ENCODE results near the gene HIPK4. TPM values are rescaled to one million over a fixed set of nuclear protein-coding genes. Genes with fewer than 3 reads are reported as not detected.
"Not testable (repeated sequence)": the region's sequence is repeated elsewhere in the genome, so short reads cannot be mapped to it uniquely, and the experiment has no call there.

Gene HIPK4
- polyA plus RNA-seq, 2 of the 4 experiments (the other 2 are of a cell fraction) = 0.18 to 0.25 TPM

DNA sequence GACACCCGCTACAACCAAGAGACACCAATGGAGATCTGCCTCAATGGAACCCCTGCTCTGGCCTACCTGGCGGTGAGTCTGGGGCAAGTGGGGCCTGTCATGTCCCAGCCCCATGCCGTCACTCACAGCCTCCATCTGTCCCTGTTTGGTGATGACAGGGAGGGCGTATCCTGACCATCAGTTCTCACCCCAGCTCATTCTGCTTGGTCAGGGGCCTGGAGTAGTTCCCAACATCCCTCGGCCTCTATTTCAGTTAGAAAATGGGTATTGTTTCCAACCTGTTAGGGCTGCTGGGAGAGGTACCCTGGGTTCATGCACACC lies 18.2 kb downstream of the HIPK4 start:
- CTCF ChIA-PET = interaction anchor here (0.6 to 4.4 kb wide), 16 partner anchors 10 to 1643 kb away, joined by 3 to 16 read pairs (median 4); partner anchors contain the start of genes HIPK4 and SERTAD1
- POLR2A ChIA-PET = no interaction called here
- WGBS (ENCODE audit: missing lambda C conversion rate) = 91% methylated on average over 5 of the region's 5 CpGs
- Histone ChIP-seq H3K9me3 (no peaks in the 10 kb centered on the region), H3K4me1 (peaks cover 2% of the 10 kb centered on the region), H3K4me3 (no peak overlapping the region), H3K4me2 (no peak overlapping the region), H3K27ac (no peak overlapping the region)
- no peak for FAIRE-seq
- 0 out of 6 replicates have a peak, but pooled peaks of 1 of the 2 experiments have one; percentile 7 for ATAC-seq
- DNase-seq (ENCODE audit: low read depth in 1 of 2, low spot score in 1 of 2) = no peak
- TF ChIP-seq ZFP36 (IDR thresholded peaks at IDR 0.05; ENCODE audit: borderline replicate concordance, partially characterized antibody) = no peak
- TF ChIP-seq TP53 (CRISPR knock-in tag; IDR thresholded peaks at IDR 0.05) = no peak
- TF ChIP-seq HEYL (CRISPR knock-in tag; IDR thresholded peaks at IDR 0.05) = no peak
- TF ChIP-seq, protein P1, sequence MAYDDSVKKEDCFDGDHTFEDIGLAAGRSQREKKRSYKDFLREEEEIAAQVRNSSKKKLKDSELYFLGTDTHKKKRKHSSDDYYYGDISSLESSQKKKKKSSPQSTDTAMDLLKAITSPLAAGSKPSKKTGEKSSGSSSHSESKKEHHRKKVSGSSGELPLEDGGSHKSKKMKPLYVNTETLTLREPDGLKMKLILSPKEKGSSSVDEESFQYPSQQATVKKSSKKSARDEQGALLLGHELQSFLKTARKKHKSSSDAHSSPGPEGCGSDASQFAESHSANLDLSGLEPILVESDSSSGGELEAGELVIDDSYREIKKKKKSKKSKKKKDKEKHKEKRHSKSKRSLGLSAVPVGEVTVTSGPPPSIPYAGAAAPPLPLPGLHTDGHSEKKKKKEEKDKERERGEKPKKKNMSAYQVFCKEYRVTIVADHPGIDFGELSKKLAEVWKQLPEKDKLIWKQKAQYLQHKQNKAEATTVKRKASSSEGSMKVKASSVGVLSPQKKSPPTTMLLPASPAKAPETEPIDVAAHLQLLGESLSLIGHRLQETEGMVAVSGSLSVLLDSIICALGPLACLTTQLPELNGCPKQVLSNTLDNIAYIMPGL (CRISPR knock-in tag; IDR thresholded peaks at IDR 0.05; ENCODE audit: borderline replicate concordance) = no peak
- no peak for TF ChIP-seq POLR2A (IDR thresholded peaks at IDR 0.05; ENCODE audit: low read length)
- no peak for TF ChIP-seq RAD21 (conservative IDR thresholded peaks at IDR 0.05 in 1 of 2, IDR thresholded peaks at IDR 0.05 in 1 of 2)
- TF ChIP-seq EHF (CRISPR knock-in tag; IDR thresholded peaks at IDR 0.05) = no peak
- no peak for TF ChIP-seq MAFK (IDR thresholded peaks at IDR 0.05; ENCODE audit: partially characterized antibody)
- TF ChIP-seq RARB (CRISPR knock-in tag; IDR thresholded peaks at IDR 0.05) = no peak
- no peak for TF ChIP-seq PHF8 (IDR thresholded peaks at IDR 0.05; ENCODE audit: borderline replicate concordance, low read depth)
- TF ChIP-seq, protein P2, sequence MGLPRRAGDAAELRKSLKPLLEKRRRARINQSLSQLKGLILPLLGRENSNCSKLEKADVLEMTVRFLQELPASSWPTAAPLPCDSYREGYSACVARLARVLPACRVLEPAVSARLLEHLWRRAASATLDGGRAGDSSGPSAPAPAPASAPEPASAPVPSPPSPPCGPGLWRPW (IDR thresholded peaks at IDR 0.05) = no peak
- no peak for TF ChIP-seq CBX8 (IDR thresholded peaks at IDR 0.05)
- TF ChIP-seq ZC3H11A (IDR thresholded peaks at IDR 0.05) = no peak
- TF ChIP-seq, protein P3, sequence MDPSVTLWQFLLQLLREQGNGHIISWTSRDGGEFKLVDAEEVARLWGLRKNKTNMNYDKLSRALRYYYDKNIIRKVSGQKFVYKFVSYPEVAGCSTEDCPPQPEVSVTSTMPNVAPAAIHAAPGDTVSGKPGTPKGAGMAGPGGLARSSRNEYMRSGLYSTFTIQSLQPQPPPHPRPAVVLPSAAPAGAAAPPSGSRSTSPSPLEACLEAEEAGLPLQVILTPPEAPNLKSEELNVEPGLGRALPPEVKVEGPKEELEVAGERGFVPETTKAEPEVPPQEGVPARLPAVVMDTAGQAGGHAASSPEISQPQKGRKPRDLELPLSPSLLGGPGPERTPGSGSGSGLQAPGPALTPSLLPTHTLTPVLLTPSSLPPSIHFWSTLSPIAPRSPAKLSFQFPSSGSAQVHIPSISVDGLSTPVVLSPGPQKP (IDR thresholded peaks at IDR 0.05; ENCODE audit: low read depth, low read length) = no peak
- TF ChIP-seq EHMT2 (IDR thresholded peaks at IDR 0.05; ENCODE audit: low read depth) = no peak
- no peak for TF ChIP-seq EP300 (IDR thresholded peaks at IDR 0.05)

DNA sequence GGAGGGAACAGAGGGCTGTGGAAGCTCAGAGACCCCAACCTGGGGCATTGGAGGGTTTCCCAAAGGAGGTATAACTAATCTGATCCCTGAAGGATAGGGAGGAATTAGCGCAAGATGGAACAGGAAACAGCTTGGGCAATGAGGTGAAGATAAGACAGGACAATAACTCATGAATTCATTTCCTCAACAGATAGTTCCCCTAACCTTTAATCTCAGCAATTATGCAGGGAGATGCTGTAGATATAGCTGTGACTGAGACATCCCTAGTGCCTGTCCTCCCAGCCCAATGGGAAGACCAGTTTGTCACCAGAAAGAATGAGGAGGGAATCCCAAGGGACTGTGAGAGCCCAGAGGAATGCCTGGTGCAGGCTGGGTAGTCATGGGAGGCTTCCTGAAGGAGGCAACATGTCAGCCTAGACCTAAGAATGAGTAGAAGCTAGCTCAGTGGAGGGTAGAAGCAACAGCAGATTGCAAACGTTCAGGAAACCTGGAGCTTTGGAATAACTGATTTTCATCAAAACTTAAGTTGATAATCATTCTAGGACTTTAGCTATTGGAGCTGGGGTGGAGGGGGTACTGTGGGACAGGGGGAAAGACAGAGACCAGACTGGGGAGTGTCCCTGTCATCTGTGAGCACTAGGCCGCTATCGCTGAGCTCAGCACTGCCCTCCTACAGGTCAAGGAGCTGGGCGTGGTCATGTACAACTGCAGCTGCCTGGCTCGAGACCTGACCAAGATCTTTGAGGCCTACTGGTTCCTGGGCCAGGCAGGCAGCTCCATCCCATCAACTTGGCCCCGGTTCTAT lies 18.8 kb downstream of the HIPK4 start:
- no peak for DNase-seq (ENCODE audit: low read depth in 1 of 2, low spot score in 1 of 2)
- ChIA-PET CTCF (interaction anchor here (0.6 to 4.4 kb wide), 19 partner anchors 10 to 1644 kb away, joined by 3 to 16 read pairs (median 3); partner anchors contain the start of genes HIPK4 and SERTAD1), POLR2A (no interaction called here)
- no peaks in the 10 kb centered on the region for H3K9me3 ChIP-seq
- FAIRE-seq = peak; percentile 51
- WGBS (ENCODE audit: missing lambda C conversion rate) = 76% methylated on average over 7 of the region's 7 CpGs
- ATAC-seq = peak in 1 of 2 experiments; percentile 12; a peak in 2 of 6 replicates
- H3K4me1 ChIP-seq = peaks cover 8% of the 10 kb centered on the region
- no peak overlapping the region for H3K4me2 ChIP-seq
- TF ChIP-seq MAFK (IDR thresholded peaks at IDR 0.05; ENCODE audit: partially characterized antibody) = peak; percentile 43
- no peak for TF ChIP-seq NR3C1 (IDR thresholded peaks at IDR 0.05)
- TF ChIP-seq ZFP36 (IDR thresholded peaks at IDR 0.05; ENCODE audit: borderline replicate concordance, partially characterized antibody) = peak; percentile 74
- no peak overlapping the region for H3K4me3 ChIP-seq
- no peak overlapping the region for H3K27ac ChIP-seq

DNA sequence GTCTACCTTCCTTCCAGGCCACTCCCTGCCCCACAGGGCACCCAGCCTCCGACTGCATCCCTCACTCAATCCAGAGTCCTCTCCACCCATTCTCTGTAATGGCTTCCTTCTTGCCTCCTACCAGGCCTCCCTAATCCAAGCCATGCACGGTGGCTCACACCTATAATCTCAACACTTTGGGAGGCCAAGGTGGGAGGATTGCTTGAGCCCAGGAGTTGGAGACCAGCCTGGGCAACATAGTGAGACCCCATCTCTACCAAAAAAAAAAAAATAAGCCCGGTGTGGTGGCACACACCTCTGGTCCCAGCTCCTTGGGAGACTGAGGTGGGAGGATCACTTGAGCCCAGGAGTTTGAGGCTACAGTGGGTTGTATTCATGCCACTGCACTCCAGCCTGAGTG lies 19.7 kb downstream of the HIPK4 start:
- 91% methylated on average over 3 of the region's 3 CpGs for WGBS (ENCODE audit: missing lambda C conversion rate)
- peaks cover 13% of the 10 kb centered on the region for H3K4me1 ChIP-seq
- H3K27ac ChIP-seq; H3K9me3 ChIP-seq; FAIRE-seq; DNase-seq (ENCODE audit: low read depth in 1 of 2, low spot score in 1 of 2); H3K4me2 ChIP-seq; POLR2A ChIA-PET; H3K4me3 ChIP-seq; ATAC-seq: not testable (repeated sequence)
- CTCF ChIA-PET = interaction anchor here (0.6 to 4.4 kb wide), 11 partner anchors 9 to 234 kb away, joined by 3 to 16 read pairs (median 4); partner anchors contain the start of genes HIPK4 and SERTAD1
